ENCODE measurements around the gene AUH. TPM values are rescaled to one million over a fixed set of nuclear protein-coding genes. Genes with fewer than 3 reads are reported as not detected.

AUH gene
- total and polyA plus RNA-seq, 12 donors, result 16.3 to 56.3 (median 44.2) TPM

DNA sequence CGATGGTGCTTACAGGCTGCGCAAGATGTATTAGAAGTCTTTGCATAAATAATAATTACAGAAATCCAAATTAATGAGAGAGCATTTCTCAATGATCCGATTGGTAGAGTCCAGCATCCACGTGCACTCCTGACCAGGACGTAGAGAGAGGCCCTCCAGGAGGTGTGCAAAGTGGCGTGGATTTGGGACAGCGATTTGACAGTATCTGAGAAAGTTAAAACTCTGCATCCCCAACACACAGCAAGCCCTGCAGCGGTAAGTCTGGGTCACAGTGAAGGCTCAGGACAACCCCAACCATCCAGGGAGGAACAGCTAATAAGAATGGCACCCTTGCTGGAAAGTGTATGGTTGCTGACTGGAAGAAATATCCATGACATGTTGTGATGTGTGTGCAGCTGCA lies 180.2 kb downstream of the AUH start:
- intact Hi-C loops (cut with DNase I), result no loop called here
- ATAC-seq, result no peak
- Histone ChIP-seq H3K27me3 (no peaks in the 10 kb centered on the region), H3K4me3 (no peak overlapping the region), H3K4me1 (peaks cover 0 to 10% (median 3%) of the 10 kb centered on the region in 9 donors), H3K9me3 (no peaks in the 10 kb centered on the region), H3K27ac (no peak overlapping the region), H3K36me3 (no peaks in the 10 kb centered on the region)
- TF ChIP-seq, protein P1, sequence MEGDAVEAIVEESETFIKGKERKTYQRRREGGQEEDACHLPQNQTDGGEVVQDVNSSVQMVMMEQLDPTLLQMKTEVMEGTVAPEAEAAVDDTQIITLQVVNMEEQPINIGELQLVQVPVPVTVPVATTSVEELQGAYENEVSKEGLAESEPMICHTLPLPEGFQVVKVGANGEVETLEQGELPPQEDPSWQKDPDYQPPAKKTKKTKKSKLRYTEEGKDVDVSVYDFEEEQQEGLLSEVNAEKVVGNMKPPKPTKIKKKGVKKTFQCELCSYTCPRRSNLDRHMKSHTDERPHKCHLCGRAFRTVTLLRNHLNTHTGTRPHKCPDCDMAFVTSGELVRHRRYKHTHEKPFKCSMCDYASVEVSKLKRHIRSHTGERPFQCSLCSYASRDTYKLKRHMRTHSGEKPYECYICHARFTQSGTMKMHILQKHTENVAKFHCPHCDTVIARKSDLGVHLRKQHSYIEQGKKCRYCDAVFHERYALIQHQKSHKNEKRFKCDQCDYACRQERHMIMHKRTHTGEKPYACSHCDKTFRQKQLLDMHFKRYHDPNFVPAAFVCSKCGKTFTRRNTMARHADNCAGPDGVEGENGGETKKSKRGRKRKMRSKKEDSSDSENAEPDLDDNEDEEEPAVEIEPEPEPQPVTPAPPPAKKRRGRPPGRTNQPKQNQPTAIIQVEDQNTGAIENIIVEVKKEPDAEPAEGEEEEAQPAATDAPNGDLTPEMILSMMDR (IDR thresholded peaks at IDR 0.05), result no peak
- DNase-seq, result no peak
- 84 to 96% methylated on average over 8 of the region's 8 CpGs for WGBS, 2 donors

DNA sequence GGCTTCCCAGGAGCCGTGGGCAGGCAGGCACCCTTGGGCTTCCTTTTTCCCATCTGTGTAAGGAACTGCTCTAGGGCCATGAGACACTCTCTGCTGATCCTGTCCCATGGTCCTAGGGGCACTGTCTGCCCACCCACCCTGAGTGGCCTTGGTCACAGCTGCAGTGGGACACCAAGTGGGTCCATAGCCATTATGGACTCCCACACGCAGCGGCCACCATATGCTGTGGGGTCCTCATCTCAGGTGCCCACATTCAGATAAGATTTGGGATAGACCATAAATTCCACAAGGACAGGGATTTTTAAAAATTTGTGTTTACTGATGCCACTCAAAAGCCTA lies 180.8 kb downstream of the AUH start:
- H3K36me3 ChIP-seq, result no peaks in the 10 kb centered on the region
- no peak overlapping the region for H3K4me3 ChIP-seq
- H3K4me1 ChIP-seq, result peaks cover 0 to 8% (median 0%) of the 10 kb centered on the region in 9 donors
- no peak for ATAC-seq
- no peaks in the 10 kb centered on the region for H3K9me3 ChIP-seq
- TF ChIP-seq, protein P1 (IDR thresholded peaks at IDR 0.05), result no peak
- no peak for DNase-seq
- no peak overlapping the region for H3K27ac ChIP-seq
- intact Hi-C loops (cut with DNase I), result no loop called here
- no peaks in the 10 kb centered on the region for H3K27me3 ChIP-seq
- 93 to 96% methylated on average over 3 of the region's 3 CpGs for WGBS, 2 donors

DNA sequence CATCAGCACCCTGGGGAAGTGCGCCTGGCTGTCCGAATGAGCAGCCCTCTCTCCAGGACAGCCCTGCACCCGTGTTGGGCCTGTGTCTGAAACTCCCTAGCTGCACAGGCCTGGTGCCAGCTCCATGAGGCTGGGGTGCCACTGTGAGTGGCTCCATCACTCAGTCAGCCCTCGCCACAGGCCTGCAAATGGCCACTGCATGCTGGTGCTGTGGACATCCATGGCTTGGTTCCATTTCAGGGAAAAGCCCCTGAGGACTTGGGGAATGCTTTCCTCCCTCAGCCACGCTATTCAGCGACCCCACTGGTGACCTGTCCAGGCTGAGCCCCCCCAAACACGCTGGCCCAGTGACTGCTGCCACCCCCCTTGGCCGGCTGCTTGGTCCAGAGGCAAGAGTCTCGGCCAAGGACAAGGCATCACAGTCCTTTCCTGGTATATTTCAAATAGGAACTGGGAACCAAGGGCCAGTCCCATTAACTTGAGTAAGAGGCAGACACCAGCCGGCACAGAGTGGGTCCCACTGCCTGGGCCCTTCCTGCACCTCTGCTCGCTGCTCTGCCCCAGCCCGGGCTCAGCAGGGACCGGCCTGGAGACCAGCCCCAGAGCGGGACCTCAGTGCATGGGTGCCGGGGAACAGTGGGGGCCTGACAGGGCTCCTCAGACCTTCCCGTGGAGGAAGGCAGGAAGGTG lies 181.3 kb downstream of the AUH start:
- TF ChIP-seq, protein P1 (IDR thresholded peaks at IDR 0.05), result no peak
- Histone ChIP-seq H3K36me3 (no peaks in the 10 kb centered on the region), H3K4me3 (no peak overlapping the region), H3K4me1 (peaks cover 0 to 10% (median 0%) of the 10 kb centered on the region in 9 donors), H3K27me3 (no peaks in the 10 kb centered on the region), H3K9me3 (no peaks in the 10 kb centered on the region), H3K27ac (no peak overlapping the region)
- DNase-seq (no peak), ATAC-seq (peak in 1 of 8 donors; percentile 26)
- intact Hi-C loops (cut with DNase I), result no loop called here
- WGBS, 2 donors, result 91 to 97% methylated on average over 16 of the region's 16 CpGs

DNA sequence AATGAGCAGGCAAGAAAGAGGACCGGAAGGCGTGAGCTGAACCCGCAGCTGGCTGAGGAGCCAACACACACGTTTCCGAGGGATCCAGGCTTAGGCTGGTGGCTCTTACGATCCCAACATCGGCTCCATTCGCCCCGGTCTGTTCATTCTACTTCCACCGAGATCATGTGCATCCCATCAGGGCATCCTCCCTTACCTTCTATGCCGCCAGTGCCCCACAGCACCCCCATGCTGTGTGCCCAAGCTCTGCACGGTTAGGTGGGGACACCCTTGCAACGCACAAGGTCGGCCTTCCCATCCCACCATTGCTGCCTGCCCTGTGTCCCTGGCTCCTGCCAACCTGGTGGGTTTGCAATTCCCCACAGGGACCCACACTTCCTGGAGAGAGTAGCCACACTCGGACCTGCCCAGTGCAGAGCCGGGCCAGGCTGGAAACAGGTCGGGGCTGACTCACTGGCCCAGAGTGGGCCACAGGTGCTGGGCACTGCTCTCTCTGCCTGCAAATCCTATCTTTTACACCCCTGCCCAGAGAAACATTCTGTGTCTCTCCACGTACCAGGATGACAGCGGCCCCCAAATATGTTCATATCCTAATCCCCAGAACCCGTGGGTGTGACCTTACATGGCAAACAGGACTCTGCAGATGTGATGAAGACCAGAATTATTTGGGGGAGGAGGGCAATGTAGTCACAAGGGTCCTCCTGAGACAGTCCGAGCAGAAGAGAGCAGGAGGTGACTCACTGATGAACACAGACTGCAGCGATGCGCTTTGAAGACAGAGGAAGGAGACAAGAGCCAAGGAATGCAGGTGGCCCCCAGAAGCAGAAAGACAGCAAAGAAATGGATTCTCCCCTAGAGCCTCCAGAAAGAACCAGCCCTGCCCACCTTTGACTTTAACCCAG lies 182.2 kb downstream of the AUH start:
- Histone ChIP-seq H3K4me1 (peaks cover 0 to 19% (median 0%) of the 10 kb centered on the region in 9 donors), H3K27ac (no peak overlapping the region), H3K27me3 (no peaks in the 10 kb centered on the region), H3K4me3 (no peak overlapping the region), H3K36me3 (no peaks in the 10 kb centered on the region), H3K9me3 (no peaks in the 10 kb centered on the region)
- WGBS, 2 donors, result 86 to 93% methylated on average over 23 of the region's 23 CpGs
- DNase-seq, result no peak
- ATAC-seq, result no peak
- intact Hi-C loops (cut with DNase I), result no loop called here
- TF ChIP-seq, protein P1 (IDR thresholded peaks at IDR 0.05), result no peak

Measured in heart right ventricle (tissue), 16 donors.